Fibroblast of lung (primary cell): ENCODE results near the gene TMEM259. TPM values are rescaled to one million over a fixed set of nuclear protein-coding genes. Genes with fewer than 3 reads are reported as not detected.

Experiments used
- DNase-seq, 2 donors: peaks; one replicate each; pipeline versions ENCODE4 v3.0.0 to v3.0.0-alpha.2; 2010; ENCODE audit warnings: low read depth in 2 of 2
- H2AFZ ChIP-seq: 2 replicates; pipeline ENCODE4 v1.5.1; 2012; ENCODE audit warnings: low read length, control low read depth, inconsistent platforms
- H3K27ac ChIP-seq: 2 replicates; pipeline ENCODE4 v1.5.1; 2011; ENCODE audit warnings: low read length, control low read depth; ENCODE audit not compliant: insufficient read depth
- H3K27me3 ChIP-seq: 2 replicates; pipeline ENCODE4 v1.5.1; 2011; ENCODE audit warnings: mild to moderate bottlenecking, low read length; ENCODE audit not compliant: control insufficient read depth, insufficient read depth
- H3K36me3 ChIP-seq: 2 replicates; pipeline ENCODE4 v1.5.1; 2011; ENCODE audit warnings: low read length; ENCODE audit not compliant: control insufficient read depth, insufficient read depth
- H3K4me1 ChIP-seq: 2 replicates; pipeline ENCODE4 v1.5.1; 2011; ENCODE audit warnings: low read length; ENCODE audit not compliant: control insufficient read depth, insufficient read depth; ENCODE audit errors: extremely low read depth
- H3K4me2 ChIP-seq: 2 replicates; pipeline ENCODE4 v1.5.1; 2011; ENCODE audit warnings: low read length, control low read depth; ENCODE audit not compliant: insufficient read depth; ENCODE audit errors: extremely low read depth
- H3K4me3 ChIP-seq, 4 experiments: fragments of 200-600 bp in 1 of 4; sonication (generic) in 1 of 4; replicated peaks in 1 of 4; 2 replicates each; pipeline ENCODE4 v1.5.1; 2011 to 2016; ENCODE audit warnings: low read length in 4 of 4, low read depth in 3 of 4, mild to moderate bottlenecking in 3 of 4, control low read depth in 2 of 4, inconsistent platforms in 1 of 4, mixed read lengths in 1 of 4; ENCODE audit not compliant: insufficient read depth in 1 of 4; ENCODE audit errors: control extremely low read depth in 1 of 4
- H3K79me2 ChIP-seq: 2 replicates; pipeline ENCODE4 v1.5.1; 2012; ENCODE audit warnings: mild to moderate bottlenecking, low read length, inconsistent platforms; ENCODE audit not compliant: control insufficient read depth, insufficient read depth
- H3K9ac ChIP-seq: 2 replicates; pipeline ENCODE4 v1.5.1; 2011; ENCODE audit warnings: mild to moderate bottlenecking, low read length, control low read depth; ENCODE audit not compliant: insufficient read depth
- H3K9me3 ChIP-seq: 2 replicates; pipeline ENCODE4 v1.5.1; 2012; ENCODE audit warnings: low read depth, low read length; ENCODE audit not compliant: control insufficient read depth, insufficient read depth
- H4K20me1 ChIP-seq: 2 replicates; pipeline ENCODE4 v1.5.1; 2011; ENCODE audit warnings: low read length; ENCODE audit not compliant: control insufficient read depth, insufficient read depth; ENCODE audit errors: extremely low read depth
- EZH2 ChIP-seq: IDR thresholded peaks from 2 replicates; pipeline ENCODE4 v1.5.1; 2012; ENCODE audit warnings: low read length, control low read depth, mild to moderate bottlenecking; ENCODE audit errors: missing control alignments
- polyA plus RNA-seq, 2 donors: library from polyadenylated mRNA; depleted of rRNA in 1 of 2; stranded (reverse) in 1 of 2; unstranded in 1 of 2; fragments of >200 nt; gene quantifications; 2 replicates each; pipeline ENCODE4 v1.2.1, GENCODE V29; 2011 to 2012; ENCODE audit warnings: missing spikeins in 1 of 2
- total RNA-seq: library from RNA; depleted of rRNA; stranded (reverse); fragments of >200 nt; gene quantifications from 2 replicates; pipeline ENCODE4 v1.2.1, GENCODE V29; 2014
- TF ChIP-seq, protein P1 (sequence below), 2 donors: IDR thresholded peaks in 1 of 2; conservative IDR thresholded peaks in 1 of 2; 1 replicate in 1 of 2; 2 replicates in 1 of 2; pipeline ENCODE4 v1.5.1; 2011 to 2012; ENCODE audit warnings: low read length in 2 of 2, control low read depth in 1 of 2, inconsistent platforms in 1 of 2, low read depth in 1 of 2, mild to moderate bottlenecking in 1 of 2

The TMEM259 gene
- total and polyA plus RNA-seq, 2 donors (not counting 1 experiment from before 2014, with no cell fraction given) = 57.8 to 67.1 TPM

DNA sequence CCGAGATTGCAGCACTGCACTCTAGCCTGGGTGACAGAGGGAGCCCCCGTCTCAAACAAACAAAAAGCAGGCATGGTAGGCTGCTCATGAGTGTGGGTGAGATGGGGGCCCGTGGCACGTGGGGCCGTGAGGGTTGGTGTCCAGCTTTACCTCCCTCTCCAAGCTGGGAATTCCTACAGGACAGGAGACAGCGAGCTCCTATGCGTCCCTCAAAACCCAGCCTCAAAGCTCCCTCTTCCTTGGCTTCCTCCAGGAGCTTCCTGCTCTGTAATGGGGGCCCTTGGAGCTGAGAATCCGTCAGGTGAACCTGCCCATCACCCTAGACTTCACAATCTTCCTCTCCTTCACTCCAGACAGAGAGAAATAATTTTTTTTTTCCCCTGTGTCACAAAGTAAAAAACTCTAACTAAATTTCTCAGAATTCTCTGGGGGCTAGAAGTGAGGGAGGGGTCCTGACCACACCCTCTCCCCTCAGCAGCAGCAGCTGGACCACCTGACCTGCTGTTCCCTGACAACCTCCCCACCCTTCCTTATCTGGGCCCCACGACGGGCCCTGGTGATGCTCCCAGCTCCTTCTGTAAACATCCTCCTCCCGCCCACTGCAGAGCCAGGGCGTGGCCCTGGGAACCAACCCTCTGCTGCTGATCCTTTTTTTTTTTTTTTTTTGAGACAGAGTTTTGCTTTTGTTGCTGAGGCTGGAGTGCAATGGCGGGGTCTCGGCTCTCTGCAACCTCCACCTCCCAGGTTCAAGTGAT lies 58.9 kb downstream of the TMEM259 start:
- TF ChIP-seq EZH2 = no peak
- TF ChIP-seq, protein P1, sequence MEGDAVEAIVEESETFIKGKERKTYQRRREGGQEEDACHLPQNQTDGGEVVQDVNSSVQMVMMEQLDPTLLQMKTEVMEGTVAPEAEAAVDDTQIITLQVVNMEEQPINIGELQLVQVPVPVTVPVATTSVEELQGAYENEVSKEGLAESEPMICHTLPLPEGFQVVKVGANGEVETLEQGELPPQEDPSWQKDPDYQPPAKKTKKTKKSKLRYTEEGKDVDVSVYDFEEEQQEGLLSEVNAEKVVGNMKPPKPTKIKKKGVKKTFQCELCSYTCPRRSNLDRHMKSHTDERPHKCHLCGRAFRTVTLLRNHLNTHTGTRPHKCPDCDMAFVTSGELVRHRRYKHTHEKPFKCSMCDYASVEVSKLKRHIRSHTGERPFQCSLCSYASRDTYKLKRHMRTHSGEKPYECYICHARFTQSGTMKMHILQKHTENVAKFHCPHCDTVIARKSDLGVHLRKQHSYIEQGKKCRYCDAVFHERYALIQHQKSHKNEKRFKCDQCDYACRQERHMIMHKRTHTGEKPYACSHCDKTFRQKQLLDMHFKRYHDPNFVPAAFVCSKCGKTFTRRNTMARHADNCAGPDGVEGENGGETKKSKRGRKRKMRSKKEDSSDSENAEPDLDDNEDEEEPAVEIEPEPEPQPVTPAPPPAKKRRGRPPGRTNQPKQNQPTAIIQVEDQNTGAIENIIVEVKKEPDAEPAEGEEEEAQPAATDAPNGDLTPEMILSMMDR (conservative IDR thresholded peaks at IDR 0.05 in 1 of 2, IDR thresholded peaks at IDR 0.05 in 1 of 2; ENCODE audit: low read depth in 1 of 2, low read length in 2 of 2) = no peak
- no peaks in the 10 kb centered on the region for H3K9me3 ChIP-seq
- H2AFZ ChIP-seq = no peak overlapping the region
- no peak overlapping the region for H3K4me2 ChIP-seq
- no peak overlapping the region for H3K9ac ChIP-seq
- no peak overlapping the region for H3K4me3 ChIP-seq
- H3K27me3 ChIP-seq = no peaks in the 10 kb centered on the region
- H3K4me1 ChIP-seq = peaks cover 5% of the 10 kb centered on the region
- H3K27ac ChIP-seq = peak overlapping the region; percentile 58
- peaks cover 20% of the 10 kb centered on the region for H3K36me3 ChIP-seq
- H3K79me2 ChIP-seq = no peaks in the 10 kb centered on the region
- H4K20me1 ChIP-seq = no peaks in the 10 kb centered on the region
- DNase-seq = peak; percentile 36 to 72

DNA sequence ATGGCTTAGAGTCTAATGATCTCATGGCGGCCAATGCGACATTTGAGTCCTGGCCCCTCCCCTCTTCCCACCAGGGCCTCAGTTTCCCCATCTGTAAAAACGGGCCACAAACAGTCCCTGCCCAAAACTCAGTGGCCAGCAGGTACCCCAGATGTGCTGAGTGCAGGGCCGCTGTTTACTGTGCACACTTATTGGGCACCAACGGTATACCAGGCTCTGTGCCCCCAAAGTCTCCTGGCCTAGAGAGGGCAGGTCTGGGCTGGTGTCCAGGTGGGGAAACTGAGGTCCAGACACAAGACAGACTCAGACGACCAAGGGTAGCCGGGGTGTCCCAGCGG lies 60.4 kb downstream of the TMEM259 start:
- H3K4me1 ChIP-seq = peaks cover 5% of the 10 kb centered on the region
- H4K20me1 ChIP-seq = no peaks in the 10 kb centered on the region
- H3K9me3 ChIP-seq = no peaks in the 10 kb centered on the region
- H3K27me3 ChIP-seq = no peaks in the 10 kb centered on the region
- no peak for TF ChIP-seq EZH2
- TF ChIP-seq, protein P1 (conservative IDR thresholded peaks at IDR 0.05 in 1 of 2, IDR thresholded peaks at IDR 0.05 in 1 of 2; ENCODE audit: low read depth in 1 of 2, low read length in 2 of 2) = no peak
- H3K4me2 ChIP-seq = no peak overlapping the region
- no peak overlapping the region for H2AFZ ChIP-seq
- no peak overlapping the region for H3K4me3 ChIP-seq
- no peak overlapping the region for H3K27ac ChIP-seq
- H3K36me3 ChIP-seq = peaks cover 17% of the 10 kb centered on the region
- no peak overlapping the region for H3K9ac ChIP-seq
- peaks cover 2% of the 10 kb centered on the region for H3K79me2 ChIP-seq
- DNase-seq = no peak

DNA sequence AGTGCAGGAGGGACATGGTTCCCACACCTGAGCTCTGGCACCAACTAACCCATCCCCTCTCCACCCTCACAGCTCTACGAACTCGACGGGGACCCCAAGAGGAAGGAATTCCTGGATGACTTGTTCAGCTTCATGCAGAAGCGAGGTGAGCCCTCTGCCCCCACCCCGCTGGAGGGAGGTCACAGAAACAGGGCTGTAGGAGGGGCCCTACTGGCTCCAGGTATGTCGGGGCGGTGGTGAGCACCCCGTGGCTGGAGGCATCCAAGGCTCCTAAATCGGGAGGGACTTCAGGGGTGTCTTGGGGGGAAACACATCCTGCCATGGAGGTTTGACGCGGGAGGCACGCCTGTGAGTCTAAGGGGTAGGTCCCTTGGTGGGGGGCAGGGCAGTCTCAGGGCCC lies 60.9 kb downstream of the TMEM259 start:
- no peaks in the 10 kb centered on the region for H3K27me3 ChIP-seq
- no peak overlapping the region for H3K4me2 ChIP-seq
- H3K9ac ChIP-seq = no peak overlapping the region
- no peaks in the 10 kb centered on the region for H3K9me3 ChIP-seq
- DNase-seq = no peak
- TF ChIP-seq EZH2 = no peak
- TF ChIP-seq, protein P1 (conservative IDR thresholded peaks at IDR 0.05 in 1 of 2, IDR thresholded peaks at IDR 0.05 in 1 of 2; ENCODE audit: low read depth in 1 of 2, low read length in 2 of 2) = no peak
- peaks cover 5% of the 10 kb centered on the region for H3K79me2 ChIP-seq
- no peak overlapping the region for H3K27ac ChIP-seq
- no peak overlapping the region for H2AFZ ChIP-seq
- H4K20me1 ChIP-seq = no peaks in the 10 kb centered on the region
- peaks cover 14% of the 10 kb centered on the region for H3K36me3 ChIP-seq
- no peak overlapping the region for H3K4me3 ChIP-seq
- H3K4me1 ChIP-seq = peaks cover 5% of the 10 kb centered on the region

Other genes with a start within 250 kb of the TMEM259 start
- gene PTBP1, start 223.7 kb downstream of the TMEM259 start, total RNA-seq = 67.5 and 83.1 TPM in 2 replicates
- gene PTBP1, start 223.7 kb downstream of the TMEM259 start, polyA plus RNA-seq = 74.6 and 142 TPM in 2 replicates
- 1.5 and 2.5 TPM in 2 replicates for gene PLPPR3, start 199.2 kb downstream of the TMEM259 start, total RNA-seq
- 0.19 and 0.30 TPM in 2 replicates for gene PLPPR3, start 199.2 kb downstream of the TMEM259 start, polyA plus RNA-seq
- gene AZU1, start 193.3 kb downstream of the TMEM259 start, total RNA-seq = 0.17 TPM in 1 of 2 replicates, not detected in the other
- gene AZU1, start 193.3 kb downstream of the TMEM259 start, polyA plus RNA-seq = not detected in 2 replicates
- not detected in 2 replicates for gene PRTN3, start 180.1 kb downstream of the TMEM259 start, total RNA-seq
- gene PRTN3, start 180.1 kb downstream of the TMEM259 start, polyA plus RNA-seq = not detected in 2 replicates
- gene ELANE, start 168.8 kb downstream of the TMEM259 start, total RNA-seq = 0.51 and 0.66 TPM in 2 replicates
- gene ELANE, start 168.8 kb downstream of the TMEM259 start, polyA plus RNA-seq = 0.07 and 0.48 TPM in 2 replicates
- 18.8 and 206 TPM in 2 replicates for gene CFD, start 161.5 kb downstream of the TMEM259 start, total RNA-seq
- 1.00 and 3.3 TPM in 2 replicates for gene CFD, start 161.5 kb downstream of the TMEM259 start, polyA plus RNA-seq
- 24.4 and 35.0 TPM in 2 replicates for gene MED16, start 127.9 kb downstream of the TMEM259 start, total RNA-seq
- 19.3 and 26.2 TPM in 2 replicates for gene MED16, start 127.9 kb downstream of the TMEM259 start, polyA plus RNA-seq
- not detected in 2 replicates for gene RNU6-9, start 127.6 kb downstream of the TMEM259 start, total RNA-seq
- not detected in 2 replicates for gene RNU6-9, start 127.6 kb downstream of the TMEM259 start, polyA plus RNA-seq
- gene R3HDM4, start 107.9 kb downstream of the TMEM259 start, total RNA-seq = 13.2 and 13.4 TPM in 2 replicates
- gene R3HDM4, start 107.9 kb downstream of the TMEM259 start, polyA plus RNA-seq = 20.9 and 25.5 TPM in 2 replicates
- not detected in 2 replicates for gene KISS1R, start 103.8 kb downstream of the TMEM259 start, total RNA-seq
- not detected in 2 replicates for gene KISS1R, start 103.8 kb downstream of the TMEM259 start, polyA plus RNA-seq
- 12.1 and 14.9 TPM in 2 replicates for gene ARID3A, start 95.1 kb downstream of the TMEM259 start, total RNA-seq
- 6.4 and 8.7 TPM in 2 replicates for gene ARID3A, start 95.1 kb downstream of the TMEM259 start, polyA plus RNA-seq
- gene WDR18, start 36.8 kb downstream of the TMEM259 start, total RNA-seq = 41.6 and 42.3 TPM in 2 replicates
- gene WDR18, start 36.8 kb downstream of the TMEM259 start, polyA plus RNA-seq = 10.0 and 16.1 TPM in 2 replicates
- 0.51 and 0.66 TPM in 2 replicates for gene GRIN3B, start 20.7 kb downstream of the TMEM259 start, total RNA-seq
- gene GRIN3B, start 20.7 kb downstream of the TMEM259 start, polyA plus RNA-seq = 0.12 and 0.25 TPM in 2 replicates
- not detected in 2 replicates for gene RNU6-2, start 399 bp upstream of the TMEM259 start, total RNA-seq
- not detected in 2 replicates for gene RNU6-2, start 399 bp upstream of the TMEM259 start, polyA plus RNA-seq
- gene CNN2, start 5.5 kb upstream of the TMEM259 start, total RNA-seq = 120 and 194 TPM in 2 replicates
- gene CNN2, start 5.5 kb upstream of the TMEM259 start, polyA plus RNA-seq = 299 and 473 TPM in 2 replicates
- 2.3 and 9.7 TPM in 2 replicates for gene ABCA7, start 19.0 kb upstream of the TMEM259 start, total RNA-seq
- 2.2 and 2.3 TPM in 2 replicates for gene ABCA7, start 19.0 kb upstream of the TMEM259 start, polyA plus RNA-seq
- 0.77 and 1.8 TPM in 2 replicates for gene ARHGAP45, start 46.0 kb upstream of the TMEM259 start, total RNA-seq
- gene ARHGAP45, start 46.0 kb upstream of the TMEM259 start, polyA plus RNA-seq = 0.42 and 0.78 TPM in 2 replicates
- 55.2 and 55.5 TPM in 2 replicates for gene POLR2E, start 74.3 kb upstream of the TMEM259 start, total RNA-seq
- 130 and 214 TPM in 2 replicates for gene POLR2E, start 74.3 kb upstream of the TMEM259 start, polyA plus RNA-seq
- 428 and 430 TPM in 2 replicates for gene GPX4, start 82.9 kb upstream of the TMEM259 start, total RNA-seq
- 325 and 473 TPM in 2 replicates for gene GPX4, start 82.9 kb upstream of the TMEM259 start, polyA plus RNA-seq
- 49.6 and 55.8 TPM in 2 replicates for gene SBNO2, start 153.1 kb upstream of the TMEM259 start, total RNA-seq
- gene SBNO2, start 153.1 kb upstream of the TMEM259 start, polyA plus RNA-seq = 12.6 and 14.3 TPM in 2 replicates
- 96.6 and 100 TPM in 2 replicates for gene STK11, start 184.7 kb upstream of the TMEM259 start, total RNA-seq
- 23.7 TPM in 2 replicates for gene STK11, start 184.7 kb upstream of the TMEM259 start, polyA plus RNA-seq
- 1.5 TPM in 2 replicates for gene CBARP, start 216.9 kb upstream of the TMEM259 start, total RNA-seq
- gene CBARP, start 216.9 kb upstream of the TMEM259 start, polyA plus RNA-seq = 0.31 and 1.0 TPM in 2 replicates
- 13.4 and 20.5 TPM in 2 replicates for gene ATP5F1D, start 220.6 kb upstream of the TMEM259 start, total RNA-seq
- 53.8 and 79.8 TPM in 2 replicates for gene ATP5F1D, start 220.6 kb upstream of the TMEM259 start, polyA plus RNA-seq
- gene MIDN, start 227.5 kb upstream of the TMEM259 start, total RNA-seq = 13.6 and 18.8 TPM in 2 replicates
- gene MIDN, start 227.5 kb upstream of the TMEM259 start, polyA plus RNA-seq = 12.0 and 18.0 TPM in 2 replicates
- gene CIRBP, start 248.2 kb upstream of the TMEM259 start, total RNA-seq = 104 and 110 TPM in 2 replicates
- gene CIRBP, start 248.2 kb upstream of the TMEM259 start, polyA plus RNA-seq = 260 and 298 TPM in 2 replicates